Endothelial cell (in vitro differentiated cells): ENCODE data around the gene WDR1. TPM values are rescaled to one million over a fixed set of nuclear protein-coding genes. Genes with fewer than 3 reads are reported as not detected.

Experiments
- DNase-seq: peaks from one replicate; pipeline ENCODE4 v3.0.0; 2021; ENCODE audit warnings: low spot score
- H3K27ac Mint-ChIP-seq: one replicate; pipeline ENCODE4 v1.8.0; 2021; ENCODE audit warnings: mixed read lengths, inconsistent platforms; ENCODE audit not compliant: unreplicated experiment
- H3K27me3 Mint-ChIP-seq: one replicate; pipeline ENCODE4 v1.8.0; 2021; ENCODE audit warnings: mild to moderate bottlenecking, moderate library complexity, mixed read lengths, inconsistent platforms; ENCODE audit not compliant: unreplicated experiment
- H3K36me3 Mint-ChIP-seq: one replicate; pipeline ENCODE4 v1.8.0; 2021; ENCODE audit warnings: mild to moderate bottlenecking, low read depth, mixed read lengths, inconsistent platforms; ENCODE audit not compliant: unreplicated experiment
- H3K4me1 Mint-ChIP-seq: one replicate; pipeline ENCODE4 v1.8.0; 2021; ENCODE audit warnings: mild to moderate bottlenecking, mixed read lengths, inconsistent platforms; ENCODE audit not compliant: unreplicated experiment
- H3K4me3 Mint-ChIP-seq: one replicate; pipeline ENCODE4 v1.8.0; 2021; ENCODE audit warnings: mild to moderate bottlenecking, mixed read lengths, inconsistent platforms; ENCODE audit not compliant: unreplicated experiment
- H3K9me3 Mint-ChIP-seq: one replicate; pipeline ENCODE4 v1.8.0; 2021; ENCODE audit warnings: mixed read lengths, inconsistent platforms; ENCODE audit not compliant: unreplicated experiment
- total RNA-seq: library from RNA; stranded (reverse); fragmentation: NEBNext Ultra II Directional; extraction: Animal tissue kit (Norgen Biotek cat#: 25700); gene quantifications from one replicate; pipeline ENCODE4 v1.2.1, GENCODE V29; 2021; ENCODE audit not compliant: unreplicated experiment
- TF ChIP-seq, protein P1 (sequence below): fragments of 200-600 bp; sonication (generic); IDR thresholded peaks from one replicate; pipeline ENCODE4 v1.5.0; 2021; ENCODE audit warnings: antibody characterized with exemption; ENCODE audit not compliant: unreplicated experiment

Gene WDR1
- total RNA-seq, 1 donor from 2014 or later = 501 TPM

DNA sequence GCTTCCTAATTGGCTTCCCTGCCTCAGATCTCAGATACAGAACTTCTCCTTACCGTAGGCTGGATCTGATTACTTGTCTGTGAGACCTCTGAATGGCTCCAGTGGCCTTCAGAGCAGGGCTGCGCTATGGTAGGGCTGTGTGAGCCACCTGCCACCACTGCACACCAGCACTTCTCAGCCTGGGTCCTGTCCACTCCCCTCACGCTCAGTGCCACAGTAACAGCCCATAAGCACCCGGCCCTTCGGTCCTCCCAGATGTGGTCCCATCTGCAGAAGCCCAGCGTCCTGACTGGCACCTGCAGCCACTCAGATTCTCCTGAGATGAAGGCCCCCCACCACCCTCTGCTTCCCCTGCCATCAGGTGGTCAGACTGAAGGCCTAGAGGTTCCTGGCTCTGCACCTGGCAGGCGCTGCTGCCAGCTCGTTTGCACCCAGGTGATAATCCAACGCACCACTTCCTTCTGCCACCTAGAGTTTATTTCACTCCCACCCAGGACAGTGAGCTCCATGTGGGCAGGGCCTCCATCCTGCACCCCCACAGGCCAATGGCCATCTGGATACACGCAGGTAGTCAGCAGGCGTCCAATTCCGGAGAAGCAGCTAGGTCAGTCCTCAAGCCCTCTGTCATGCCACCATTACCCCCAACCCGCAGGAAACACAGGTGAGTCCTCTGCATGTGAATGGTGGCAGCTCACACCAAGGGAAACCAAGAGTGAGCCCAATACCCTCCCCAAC, 5.4 kb downstream of the WDR1 start:
- TF ChIP-seq, protein P1, sequence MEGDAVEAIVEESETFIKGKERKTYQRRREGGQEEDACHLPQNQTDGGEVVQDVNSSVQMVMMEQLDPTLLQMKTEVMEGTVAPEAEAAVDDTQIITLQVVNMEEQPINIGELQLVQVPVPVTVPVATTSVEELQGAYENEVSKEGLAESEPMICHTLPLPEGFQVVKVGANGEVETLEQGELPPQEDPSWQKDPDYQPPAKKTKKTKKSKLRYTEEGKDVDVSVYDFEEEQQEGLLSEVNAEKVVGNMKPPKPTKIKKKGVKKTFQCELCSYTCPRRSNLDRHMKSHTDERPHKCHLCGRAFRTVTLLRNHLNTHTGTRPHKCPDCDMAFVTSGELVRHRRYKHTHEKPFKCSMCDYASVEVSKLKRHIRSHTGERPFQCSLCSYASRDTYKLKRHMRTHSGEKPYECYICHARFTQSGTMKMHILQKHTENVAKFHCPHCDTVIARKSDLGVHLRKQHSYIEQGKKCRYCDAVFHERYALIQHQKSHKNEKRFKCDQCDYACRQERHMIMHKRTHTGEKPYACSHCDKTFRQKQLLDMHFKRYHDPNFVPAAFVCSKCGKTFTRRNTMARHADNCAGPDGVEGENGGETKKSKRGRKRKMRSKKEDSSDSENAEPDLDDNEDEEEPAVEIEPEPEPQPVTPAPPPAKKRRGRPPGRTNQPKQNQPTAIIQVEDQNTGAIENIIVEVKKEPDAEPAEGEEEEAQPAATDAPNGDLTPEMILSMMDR = no peak
- Mint-ChIP-seq H3K36me3 (peaks cover 76% of the 10 kb centered on the region), H3K4me3 (peak overlapping the region; percentile 37), H3K4me1 (peaks cover 63% of the 10 kb centered on the region), H3K27me3 (peaks cover 34% of the 10 kb centered on the region), H3K9me3 (no peaks in the 10 kb centered on the region), H3K27ac (peak overlapping the region; percentile 13)
- no peak for DNase-seq

DNA sequence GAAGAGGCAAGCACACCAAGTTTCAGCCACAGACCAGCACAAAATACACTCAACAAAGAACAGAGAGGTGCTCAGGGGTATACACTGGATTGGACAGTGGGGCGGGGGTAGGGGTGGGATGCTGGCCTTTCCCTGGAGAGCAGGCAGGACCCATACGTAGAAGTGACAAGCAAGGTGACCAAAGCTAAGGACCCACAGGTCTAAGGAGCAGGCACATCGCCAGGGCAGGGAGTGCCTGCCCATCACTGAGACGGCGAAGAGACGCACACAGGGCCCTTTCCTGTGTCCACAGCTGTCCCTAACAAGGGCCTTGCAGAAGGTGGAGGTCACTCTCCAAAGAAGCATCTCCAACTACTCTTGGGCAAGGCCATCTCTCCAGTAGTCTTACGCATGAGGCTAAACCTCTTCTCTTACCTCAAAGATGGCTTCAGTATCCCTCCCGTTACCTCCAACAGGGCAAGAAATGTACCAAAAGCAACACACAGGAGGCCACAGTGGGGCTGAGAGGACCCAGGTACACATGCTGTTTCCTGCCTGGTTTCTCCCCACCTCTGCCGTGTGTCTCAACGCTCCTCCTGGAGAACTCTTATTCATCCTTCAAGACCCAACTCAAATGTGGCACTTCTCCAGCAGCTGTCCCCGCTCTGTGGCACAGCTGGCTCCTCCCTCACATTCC, 6.5 kb downstream of the WDR1 start:
- Mint-ChIP-seq H3K4me3 (peak overlapping the region; percentile 79), H3K4me1 (peaks cover 69% of the 10 kb centered on the region), H3K27me3 (peaks cover 34% of the 10 kb centered on the region), H3K36me3 (peaks cover 77% of the 10 kb centered on the region), H3K9me3 (no peaks in the 10 kb centered on the region), H3K27ac (peak overlapping the region; percentile 67)
- TF ChIP-seq, protein P1 = no peak
- no peak for DNase-seq

DNA sequence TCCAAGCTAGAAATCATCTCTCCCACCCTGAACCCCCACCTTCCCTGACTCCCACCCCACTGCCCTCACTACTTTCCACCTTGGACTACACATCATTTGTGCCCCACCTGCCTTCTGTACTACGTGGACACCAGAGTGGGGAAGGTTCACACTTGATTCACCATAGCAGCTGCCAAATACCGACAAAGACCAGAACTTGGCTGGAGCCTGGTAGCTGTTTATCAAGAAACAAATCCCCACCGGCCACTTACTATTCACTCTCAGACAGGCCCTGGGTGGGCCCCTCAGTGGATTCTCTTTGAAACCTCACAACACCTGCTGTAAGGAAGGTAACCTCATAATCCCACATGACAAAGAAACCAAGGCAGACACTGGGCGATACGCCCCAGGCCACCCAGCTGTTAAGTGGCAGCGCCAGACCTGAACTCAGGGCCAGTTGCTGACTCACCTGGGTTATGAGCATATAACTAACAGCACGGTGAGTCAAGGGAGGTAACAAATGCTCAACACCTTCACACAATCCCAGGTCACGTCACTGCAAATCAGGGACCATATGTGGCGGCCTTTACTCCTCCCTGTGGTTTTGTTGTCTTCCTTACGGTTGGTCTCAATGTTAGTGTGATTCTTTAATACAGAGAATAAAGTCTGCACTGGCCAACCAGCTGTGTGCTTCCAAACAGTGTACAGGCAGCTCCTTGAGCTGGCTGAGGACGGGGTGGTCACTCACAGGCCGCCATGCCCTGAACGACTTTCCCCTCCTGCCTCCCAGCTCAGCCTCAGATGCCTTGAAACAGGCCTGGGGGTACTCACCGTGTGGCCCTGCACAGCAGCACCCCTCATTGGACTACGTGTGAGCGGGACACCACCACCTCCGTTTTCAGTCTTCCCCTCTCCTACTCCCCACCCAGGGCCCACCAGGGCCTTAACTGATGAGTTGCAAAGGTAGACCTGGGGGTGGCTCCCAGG, 7.5 kb downstream of the WDR1 start:
- H3K36me3 Mint-ChIP-seq = peaks cover 78% of the 10 kb centered on the region
- peak overlapping the region; percentile 67 for H3K27ac Mint-ChIP-seq
- TF ChIP-seq, protein P1 = no peak
- peaks cover 28% of the 10 kb centered on the region for H3K27me3 Mint-ChIP-seq
- H3K9me3 Mint-ChIP-seq = no peaks in the 10 kb centered on the region
- no peak for DNase-seq
- H3K4me3 Mint-ChIP-seq = peak overlapping the region; percentile 79
- H3K4me1 Mint-ChIP-seq = peaks cover 70% of the 10 kb centered on the region

DNA sequence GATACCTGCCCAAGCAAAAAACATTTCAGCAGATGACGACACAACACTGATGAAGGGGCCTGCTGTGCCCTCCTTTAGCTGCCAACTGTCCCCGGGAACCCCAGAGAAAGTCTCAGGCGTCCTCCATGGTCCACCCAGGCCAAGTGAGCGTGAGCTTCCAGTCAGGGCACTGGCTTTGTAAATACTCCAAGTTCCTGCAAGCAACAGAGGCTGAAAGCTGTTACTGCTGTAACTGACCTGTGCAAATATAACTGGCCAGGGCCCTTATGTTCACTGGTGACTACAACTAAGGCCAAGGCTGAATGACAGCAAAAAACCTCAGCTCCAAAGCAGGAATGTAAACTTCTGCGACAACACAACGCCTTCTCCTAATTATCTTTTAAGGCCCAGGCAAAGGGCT, 8.2 kb downstream of the WDR1 start:
- H3K27me3 Mint-ChIP-seq = peaks cover 27% of the 10 kb centered on the region
- DNase-seq = no peak
- TF ChIP-seq, protein P1 = no peak
- peak overlapping the region; percentile 31 for H3K4me3 Mint-ChIP-seq
- H3K9me3 Mint-ChIP-seq = no peaks in the 10 kb centered on the region
- H3K36me3 Mint-ChIP-seq = peaks cover 73% of the 10 kb centered on the region
- peaks cover 63% of the 10 kb centered on the region for H3K4me1 Mint-ChIP-seq
- H3K27ac Mint-ChIP-seq = no peak overlapping the region
